Testis (tissue), 3 donors: ENCODE measurements around the gene IFI27L2. TPM values are rescaled to one million over a fixed set of nuclear protein-coding genes. Genes with fewer than 3 reads are reported as not detected.
"Not testable (repeated sequence)": the region's sequence is repeated elsewhere in the genome, so short reads cannot be mapped to it uniquely, and the experiment has no call there.

Experiments used
- DNase-seq: peaks from one replicate; pipeline ENCODE4 v3.0.0-alpha.2; 2019
- H3K27ac ChIP-seq, 2 donors: fragments of 200-600 bp; sonication (generic); one replicate each; pipeline ENCODE4 v1.5.1; 2019
- H3K27me3 ChIP-seq: fragments of 200-600 bp; sonication (generic); one replicate; pipeline ENCODE4 v1.5.1; 2019
- H3K36me3 ChIP-seq: fragments of 200-600 bp; sonication (generic); one replicate; pipeline ENCODE4 v1.5.1; 2017; ENCODE audit warnings: low read depth; ENCODE audit errors: missing control alignments
- H3K4me1 ChIP-seq: fragments of 200-600 bp; sonication (generic); one replicate; pipeline ENCODE4 v1.5.1; 2019
- H3K4me3 ChIP-seq, 2 donors: fragments of 200-600 bp; sonication (generic); one replicate each; pipeline ENCODE4 v1.5.1; 2017 to 2019
- H3K9me3 ChIP-seq: fragments of 200-600 bp; sonication (generic); one replicate; pipeline ENCODE4 v1.5.1; 2017
- CTCF ChIP-seq, 3 experiments: fragments of 450-650 bp in 2 of 3; fragments of 200-600 bp in 1 of 3; sonication (generic) in 1 of 3; IDR thresholded peaks; one replicate each; pipeline ENCODE4 v1.5.1; 2016 to 2019; ENCODE audit warnings: antibody characterized with exemption in 3 of 3, mild to moderate bottlenecking in 2 of 3, moderate library complexity in 1 of 3
- POLR2A ChIP-seq: fragments of 450-650 bp; IDR thresholded peaks from one replicate; pipeline ENCODE4 v1.6.1; 2017; ENCODE audit warnings: antibody characterized with exemption, mild to moderate bottlenecking, moderate library complexity
- WGBS, 2 donors: methylation state at CpG; one replicate each; pipeline ENCODE4 v1.1.5; 2018; 5-methylcytosine and 5-hydroxymethylcytosine counted together
- intact Hi-C: fragments of 100-400 bp; cut with DNase I; formaldehyde crosslinking; loops from one replicate; pipeline ENCODE4 v1.15.1; 2023; ENCODE audit warnings: low total_unique reads
- polyA plus RNA-seq: library from polyadenylated mRNA; stranded (reverse); fragments of 350-450 nt; fragmentation: Illumina TruSeq; extraction: RNeasy Lipid Tissue Mini Kit (QIAGEN cat#74804); gene quantifications from one replicate; pipeline ENCODE4 v1.2.3, GENCODE V29; 2014; ENCODE audit warnings: low read depth, low replicate concordance; ENCODE audit not compliant: insufficient read depth
- total RNA-seq, 2 donors: library from RNA; depleted of rRNA; stranded (reverse); fragments of >200 nt; gene quantifications; one replicate each; pipeline ENCODE4 v1.2.3, GENCODE V29; 2016

IFI27L2 gene
- total and polyA plus RNA-seq, 3 donors from 2014 or later, result 71.8 to 187 (median 182) TPM

- no peak overlapping the region for H3K27ac ChIP-seq
- H3K9me3 ChIP-seq, result no peaks in the 10 kb centered on the region
- H3K4me1 ChIP-seq, result peaks cover 17% of the 10 kb centered on the region
- no peak for TF ChIP-seq POLR2A
- no peak for TF ChIP-seq CTCF (IDR thresholded peaks at IDR 0.05)
- H3K36me3 ChIP-seq, result no peaks in the 10 kb centered on the region
- H3K27me3 ChIP-seq, result no peaks in the 10 kb centered on the region
- no peak for DNase-seq
- H3K4me3 ChIP-seq, result no peak overlapping the region
- intact Hi-C loops, result no loop called here
These were observed 27.8 kb upstream of the IFI27L2 start for GRCh38 chr14:94157197-94157596.

- H3K4me1 ChIP-seq, H3K36me3 ChIP-seq, H3K27me3 ChIP-seq, H3K4me3 ChIP-seq, H3K9me3 ChIP-seq, DNase-seq, H3K27ac ChIP-seq, intact Hi-C loops: not testable (repeated sequence)
- 97 to 100% methylated on average over 1 of the region's 1 CpG for WGBS, 2 donors
These were observed 26.7 kb upstream of the IFI27L2 start for GRCh38 chr14:94156143-94156542.

- Histone ChIP-seq H3K27ac (no peak overlapping the region), H3K4me1 (no peaks in the 10 kb centered on the region), H3K27me3 (no peaks in the 10 kb centered on the region), H3K4me3 (no peak overlapping the region), H3K9me3 (no peaks in the 10 kb centered on the region), H3K36me3 (no peaks in the 10 kb centered on the region)
- WGBS, 2 donors, result 90 to 96% methylated on average over 6 of the region's 6 CpGs
- no peak for TF ChIP-seq CTCF (IDR thresholded peaks at IDR 0.05)
- no peak for TF ChIP-seq POLR2A
- DNase-seq, result no peak
- intact Hi-C loops, result no loop called here
These were observed 24.4 kb upstream of the IFI27L2 start for GRCh38 chr14:94153750-94154342.

- intact Hi-C loops, result no loop called here
- no peak for TF ChIP-seq POLR2A
- no peak for TF ChIP-seq CTCF (IDR thresholded peaks at IDR 0.05)
- no peak for DNase-seq
- no peaks in the 10 kb centered on the region for H3K27me3 ChIP-seq
- no peaks in the 10 kb centered on the region for H3K36me3 ChIP-seq
- no peaks in the 10 kb centered on the region for H3K9me3 ChIP-seq
- 86 to 97% methylated on average over 1 of the region's 1 CpG for WGBS, 2 donors
- no peak overlapping the region for H3K4me3 ChIP-seq
- no peaks in the 10 kb centered on the region for H3K4me1 ChIP-seq
- no peak overlapping the region for H3K27ac ChIP-seq
These were observed 23.3 kb upstream of the IFI27L2 start for GRCh38 chr14:94152676-94153075.

- Histone ChIP-seq H3K4me3 (no peak overlapping the region), H3K27me3 (no peaks in the 10 kb centered on the region), H3K36me3 (no peaks in the 10 kb centered on the region), H3K27ac (no peak overlapping the region), H3K4me1 (no peaks in the 10 kb centered on the region), H3K9me3 (no peaks in the 10 kb centered on the region)
- WGBS, 2 donors, result 73 to 89% methylated on average over 6 of the region's 6 CpGs
- DNase-seq, result no peak
- TF ChIP-seq CTCF (IDR thresholded peaks at IDR 0.05) (no peak), POLR2A (no peak)
- intact Hi-C loops, result no loop called here
These were observed 16.6 kb upstream of the IFI27L2 start for GRCh38 chr14:94145902-94146527.
